ENCODE measurements around the gene BDH1.

The BDH1 gene

DNA sequence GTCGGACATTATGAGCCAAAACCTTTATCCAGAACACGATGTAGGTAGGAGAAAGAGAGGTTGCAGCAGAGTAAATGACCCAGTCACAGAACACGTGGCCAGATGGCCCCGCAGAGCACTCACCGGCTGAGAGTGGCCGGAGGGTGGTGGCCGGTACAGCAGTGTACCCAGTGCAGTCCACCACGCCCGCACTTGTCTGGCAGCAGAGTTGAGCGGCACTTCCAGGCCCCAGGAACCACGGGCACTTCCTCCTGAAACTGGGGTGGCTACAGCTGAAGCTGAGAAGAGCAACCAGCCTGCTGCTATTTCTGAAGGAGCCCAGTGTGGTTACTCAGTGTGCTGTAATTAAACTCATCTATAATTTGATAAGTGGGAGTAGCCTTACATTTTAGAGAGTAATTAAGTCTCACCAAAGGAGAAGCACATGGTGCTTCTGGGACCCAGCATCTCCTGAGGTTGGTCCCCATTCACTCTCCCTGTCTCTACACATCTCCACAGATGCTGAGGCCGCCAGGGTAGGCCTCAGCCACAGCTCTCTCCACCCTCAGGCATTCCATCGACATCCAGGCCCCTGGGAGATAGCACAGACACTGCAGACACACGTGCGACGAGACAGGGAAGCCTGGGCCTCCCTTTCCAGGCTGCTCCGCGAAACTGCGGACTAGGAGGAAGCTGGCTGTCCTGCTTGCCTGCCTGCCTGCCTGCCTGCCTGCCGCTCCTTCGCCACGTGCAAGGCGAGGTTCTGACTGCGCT, 49.8 kb downstream of the BDH1 start:
- no peak for DNase-seq (ENCODE audit: low read depth)

- DNase-seq (ENCODE audit: low read depth) = no peak
Observed at GRCh38 chr3:197504641-197505121, 51.1 kb downstream of the BDH1 start.

- DNase-seq (ENCODE audit: low read depth) = no peak
Observed at GRCh38 chr3:197504229-197504628, 51.5 kb downstream of the BDH1 start.

- DNase-seq (ENCODE audit: low read depth) = no peak
Observed at GRCh38 chr3:197503652-197504051, 52.1 kb downstream of the BDH1 start.

GRCh38 chr3:197501879-197502620, 53.7 kb downstream of the BDH1 start:
- DNase-seq (ENCODE audit: low read depth) = no peak

DNA sequence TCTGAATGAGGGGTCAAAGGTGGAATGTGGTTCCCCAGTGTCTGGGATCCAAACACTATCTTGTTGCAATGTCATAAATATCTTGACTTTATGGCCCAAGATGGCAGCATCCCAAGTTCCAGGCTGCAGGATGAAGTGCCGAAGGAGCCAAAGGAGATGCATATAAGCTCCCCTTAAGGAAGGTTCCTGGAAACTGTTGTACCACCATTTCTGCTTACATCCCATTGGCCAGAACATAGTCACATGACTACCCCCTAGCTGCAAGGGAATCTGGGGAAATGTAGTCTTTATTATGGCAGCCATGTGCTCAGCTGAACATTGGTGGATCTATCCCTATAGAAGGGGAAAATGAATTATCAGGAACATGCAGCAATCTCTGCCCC, 54.3 kb downstream of the BDH1 start:
- no peak for DNase-seq (ENCODE audit: low read depth)

- no peak for DNase-seq (ENCODE audit: low read depth)
Observed at GRCh38 chr3:197500812-197501211, 55.0 kb downstream of the BDH1 start.

- DNase-seq (ENCODE audit: low read depth) = no peak
Observed at GRCh38 chr3:197499427-197499826, 56.3 kb downstream of the BDH1 start.

DNA sequence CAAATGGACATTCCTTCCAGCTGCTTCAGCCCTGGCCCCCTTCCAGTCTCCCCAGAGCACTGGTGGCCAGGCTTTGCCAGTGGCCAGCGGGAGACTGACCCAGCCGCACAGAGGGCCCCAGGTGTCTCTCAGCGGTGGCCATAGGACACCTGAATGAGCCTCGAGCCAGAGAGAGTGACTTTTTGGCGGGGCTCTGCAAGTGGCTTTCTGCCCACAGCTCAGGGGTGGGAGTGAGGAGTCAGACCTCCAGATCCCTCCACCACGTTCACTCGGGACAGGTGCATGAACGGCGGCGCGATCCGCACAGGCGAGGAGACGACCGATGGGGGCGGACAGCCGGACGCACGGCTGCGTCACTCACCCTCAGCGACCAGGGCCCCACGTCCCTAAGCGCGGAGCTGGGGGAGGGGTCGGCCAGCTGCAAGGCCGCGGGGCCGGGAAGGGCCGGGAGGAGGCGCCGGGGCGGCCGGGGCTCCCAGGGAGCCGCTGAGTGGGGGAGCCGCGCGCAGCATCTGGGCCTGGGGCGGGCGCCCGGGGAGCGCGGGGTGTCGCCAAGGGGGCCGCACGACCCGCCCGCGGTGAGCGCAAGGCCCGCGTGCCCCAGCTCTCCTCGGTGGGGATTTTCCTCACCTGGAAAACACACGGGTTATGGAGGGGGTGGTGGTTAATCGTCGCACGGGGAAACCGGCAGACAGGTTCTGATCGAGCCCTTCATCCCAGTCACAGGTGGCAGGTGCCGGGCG, 57.1 kb downstream of the BDH1 start:
- DNase-seq (ENCODE audit: low read depth) = no peak

DNA sequence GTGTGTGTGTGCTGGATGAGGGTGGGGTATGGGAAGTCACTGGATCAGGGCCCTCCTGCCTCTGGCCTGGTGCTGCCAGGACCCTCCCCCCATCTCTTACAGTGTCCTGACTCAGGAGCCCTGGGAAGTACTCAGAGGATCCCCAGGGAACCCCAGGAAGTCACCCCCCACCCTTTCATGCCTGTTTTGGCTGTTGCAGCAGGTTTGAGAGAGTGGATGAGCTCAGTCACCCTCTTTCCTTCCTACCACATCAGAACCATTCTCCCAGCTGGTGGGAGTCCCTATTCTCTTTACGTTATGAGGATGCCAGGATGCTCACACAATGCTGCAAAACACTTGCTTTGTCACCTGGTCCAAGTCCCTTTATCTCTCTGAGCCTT, 59.0 kb downstream of the BDH1 start:
- no peak for DNase-seq (ENCODE audit: low read depth)

- no peak for DNase-seq (ENCODE audit: low read depth)
Observed at GRCh38 chr3:197495999-197496745, 59.6 kb downstream of the BDH1 start.

- DNase-seq (ENCODE audit: low read depth) = no peak
Observed at GRCh38 chr3:197495499-197495898, 60.3 kb downstream of the BDH1 start.

- DNase-seq (ENCODE audit: low read depth) = no peak
Observed at GRCh38 chr3:197495059-197495455, 60.7 kb downstream of the BDH1 start.

- no peak for DNase-seq (ENCODE audit: low read depth)
Observed at GRCh38 chr3:197494366-197495058, 61.3 kb downstream of the BDH1 start.

GRCh38 chr3:197493049-197493448, 62.7 kb downstream of the BDH1 start:
- no peak for DNase-seq (ENCODE audit: low read depth)

DNA sequence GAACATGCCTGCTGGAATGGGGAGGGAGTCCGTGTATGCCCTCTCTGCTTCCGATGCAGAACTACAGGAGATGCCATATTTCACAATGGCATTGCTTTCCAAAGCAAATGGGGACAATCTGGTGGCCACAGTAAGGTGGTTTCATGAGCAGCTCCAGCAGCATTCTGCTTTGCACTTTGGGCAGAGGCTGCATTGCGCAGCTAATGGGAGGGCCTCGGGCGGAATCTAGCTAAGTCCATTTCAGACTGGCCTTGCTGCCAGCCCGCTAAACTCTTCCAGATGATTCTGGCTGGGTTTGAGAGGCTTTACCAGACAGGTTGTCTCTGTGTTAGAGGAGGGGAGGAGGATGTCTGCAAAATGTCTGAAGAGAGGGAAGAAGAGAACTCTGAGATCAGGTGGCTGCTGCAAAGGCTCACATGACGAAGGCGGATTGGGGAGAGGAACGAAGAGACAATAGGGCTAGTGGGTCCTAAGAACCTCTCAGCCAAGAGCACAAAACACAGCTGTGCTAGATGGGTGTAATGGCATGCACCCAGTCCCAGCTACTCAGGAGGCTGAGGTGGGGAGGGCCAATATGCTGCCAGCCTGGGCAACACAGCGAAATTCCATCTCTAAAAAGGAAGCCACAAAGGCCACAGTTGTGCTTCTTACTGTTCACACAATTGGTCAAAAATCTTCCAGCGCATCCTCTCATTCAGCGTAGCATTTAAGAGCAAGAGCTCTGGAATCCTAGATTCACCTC, 63.7 kb downstream of the BDH1 start:
- DNase-seq (ENCODE audit: low read depth) = no peak

DNA sequence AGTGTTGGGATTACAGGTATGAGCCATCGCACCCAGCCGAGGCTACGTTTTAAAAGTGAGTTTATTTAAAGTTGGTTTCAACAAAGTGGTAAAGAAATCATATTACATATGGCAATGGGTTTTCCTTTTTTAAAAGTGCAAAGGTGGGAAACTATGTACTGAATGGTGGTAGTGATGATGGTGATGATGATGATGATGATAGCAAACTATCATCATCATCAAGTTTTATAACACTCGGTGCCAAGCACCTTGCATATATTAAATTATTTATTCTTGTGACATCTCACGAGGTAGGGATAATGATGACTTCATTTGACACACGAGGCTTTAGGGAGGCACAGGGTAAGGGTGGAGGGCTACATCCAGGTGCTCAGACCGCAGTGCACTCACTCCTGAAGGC, 64.3 kb downstream of the BDH1 start:
- DNase-seq (ENCODE audit: low read depth) = no peak

DNA sequence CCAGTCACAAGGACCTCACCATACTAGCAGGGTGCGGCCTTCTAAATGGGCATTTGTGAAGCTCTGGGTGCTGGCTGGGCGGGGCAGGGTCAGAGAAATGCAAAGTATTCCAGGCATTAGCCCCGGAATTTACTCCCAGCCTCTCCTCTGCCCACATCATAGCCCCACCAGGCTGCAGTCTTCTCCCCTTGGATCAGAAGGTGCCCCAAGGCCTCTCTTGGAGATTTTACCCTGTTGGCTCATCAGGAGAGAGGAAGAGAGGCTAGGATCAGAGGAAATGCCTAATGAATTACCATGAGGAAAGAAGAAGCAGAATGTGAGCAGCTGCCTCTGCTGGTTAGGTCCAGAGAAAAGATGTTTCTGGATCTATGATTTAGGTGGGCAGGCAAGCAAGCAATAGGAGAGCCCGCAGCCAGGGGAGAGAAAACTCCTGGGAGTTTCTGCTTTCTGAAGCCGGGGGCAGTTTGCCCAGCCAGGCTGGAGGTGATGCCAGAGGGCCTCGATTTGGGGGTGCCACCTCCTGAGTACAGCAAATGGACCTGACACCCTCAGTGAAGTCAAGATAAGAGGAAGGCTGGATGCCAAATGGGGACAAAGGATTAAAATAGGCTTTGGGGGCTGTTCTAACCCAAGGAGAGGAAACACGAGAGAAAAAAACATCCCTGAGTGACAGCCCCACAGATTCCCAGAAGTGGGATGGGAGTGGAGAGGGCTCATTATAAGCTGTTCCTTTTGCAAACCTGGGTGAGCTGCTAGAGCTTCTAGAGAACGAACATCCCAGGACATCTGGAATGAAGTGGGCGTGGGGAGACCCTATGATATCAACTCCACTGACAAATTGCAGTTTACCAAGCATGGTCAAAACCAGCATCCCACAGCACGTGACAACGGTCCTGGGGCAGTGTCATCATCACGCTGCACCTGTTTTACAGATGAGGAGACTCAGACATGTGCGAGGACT, 65.4 kb downstream of the BDH1 start:
- no peak for DNase-seq (ENCODE audit: low read depth)

GRCh38 chr3:197487911-197488391, 67.8 kb downstream of the BDH1 start:
- no peak for DNase-seq (ENCODE audit: low read depth)

Measured in stimulated activated CD8-positive, alpha-beta memory T cell treated with anti-CD3 and anti-CD28 coated beads, Interleukin-4, amount 100 ng/mL, for 24 hours (primary cell).